ENCODE measurements around the gene ANKIB1.
"Not testable (repeated sequence)": the region's sequence is repeated elsewhere in the genome, so short reads cannot be mapped to it uniquely, and the experiment has no call there.

The ANKIB1 gene

GRCh38 chr7:92410162-92410561 is 164.4 kb downstream of the ANKIB1 start:
- DNase-seq, result not testable (repeated sequence)

GRCh38 chr7:92412745-92413144 is 167.0 kb downstream of the ANKIB1 start:
- no peak for DNase-seq

GRCh38 chr7:92413550-92413949 is 167.8 kb downstream of the ANKIB1 start:
- no peak for DNase-seq

- DNase-seq, result no peak
Measured at GRCh38 chr7:92415225-92415624, 169.5 kb downstream of the ANKIB1 start.

GRCh38 chr7:92417913-92418312 is 172.1 kb downstream of the ANKIB1 start:
- DNase-seq, result no peak

- DNase-seq, result peak; percentile 31
Measured at GRCh38 chr7:92421676-92422435, 176.1 kb downstream of the ANKIB1 start.

GRCh38 chr7:92422926-92423325 is 177.2 kb downstream of the ANKIB1 start:
- no peak for DNase-seq

GRCh38 chr7:92423710-92424131 is 177.9 kb downstream of the ANKIB1 start:
- DNase-seq, result peak; percentile 15

GRCh38 chr7:92425311-92425947 is 179.7 kb downstream of the ANKIB1 start:
- no peak for DNase-seq

GRCh38 chr7:92427193-92427592 is 181.4 kb downstream of the ANKIB1 start:
- DNase-seq, result no peak

- no peak for DNase-seq
Measured at GRCh38 chr7:92432299-92432946, 186.6 kb downstream of the ANKIB1 start.

- no peak for DNase-seq
Measured at GRCh38 chr7:92433019-92433418, 187.2 kb downstream of the ANKIB1 start.

- DNase-seq, result no peak
Measured at GRCh38 chr7:92435542-92435941, 189.8 kb downstream of the ANKIB1 start.

GRCh38 chr7:92436612-92437445 is 191.1 kb downstream of the ANKIB1 start:
- no peak for DNase-seq

GRCh38 chr7:92437956-92438491 is 192.2 kb downstream of the ANKIB1 start:
- no peak for DNase-seq

- not testable (repeated sequence) for DNase-seq
Measured at GRCh38 chr7:92442720-92443119, 196.9 kb downstream of the ANKIB1 start.

GRCh38 chr7:92446869-92447344 is 201.1 kb downstream of the ANKIB1 start:
- no peak for DNase-seq

GRCh38 chr7:92447345-92448204 is 201.8 kb downstream of the ANKIB1 start, which contains the start of gene GATAD1:
Gene GATAD1 (plus strand): TSS chr7:92447482. CDS start chr7:92447730, 248 bp downstream.
- peak; percentile 92 for DNase-seq

- DNase-seq, result no peak
Measured at GRCh38 chr7:92448205-92448747, 202.5 kb downstream of the ANKIB1 start.

All from NCI-H2171 treated with DMSO at 0.1 percent for 48 hours (cell line).